ENCODE data around the gene B2M.

Gene B2M

DNA sequence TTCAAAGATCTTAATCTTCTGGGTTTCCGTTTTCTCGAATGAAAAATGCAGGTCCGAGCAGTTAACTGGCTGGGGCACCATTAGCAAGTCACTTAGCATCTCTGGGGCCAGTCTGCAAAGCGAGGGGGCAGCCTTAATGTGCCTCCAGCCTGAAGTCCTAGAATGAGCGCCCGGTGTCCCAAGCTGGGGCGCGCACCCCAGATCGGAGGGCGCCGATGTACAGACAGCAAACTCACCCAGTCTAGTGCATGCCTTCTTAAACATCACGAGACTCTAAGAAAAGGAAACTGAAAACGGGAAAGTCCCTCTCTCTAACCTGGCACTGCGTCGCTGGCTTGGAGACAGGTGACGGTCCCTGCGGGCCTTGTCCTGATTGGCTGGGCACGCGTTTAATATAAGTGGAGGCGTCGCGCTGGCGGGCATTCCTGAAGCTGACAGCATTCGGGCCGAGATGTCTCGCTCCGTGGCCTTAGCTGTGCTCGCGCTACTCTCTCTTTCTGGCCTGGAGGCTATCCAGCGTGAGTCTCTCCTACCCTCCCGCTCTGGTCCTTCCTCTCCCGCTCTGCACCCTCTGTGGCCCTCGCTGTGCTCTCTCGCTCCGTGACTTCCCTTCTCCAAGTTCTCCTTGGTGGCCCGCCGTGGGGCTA is at the start of gene B2M, which contains the start of gene PATL2:
B2M (plus strand) TSS at position 422 of the 647 bp plus-strand sequence; CDS start at position 452, 30 bp downstream.
PATL2 (minus strand) TSS at position 228 of the 647 bp plus-strand sequence. CDS start 34,833 bp downstream, outside the sequence.
- Histone ChIP-seq H3K4me2 (ENCODE audit: insufficient read depth, low read length) (peak within 1 kb of the TSS; percentile 76), H3K27ac (ENCODE audit: low read length) (peak within 1 kb of the TSS; percentile 98), H4K20me1 (ENCODE audit: insufficient read depth, low read length) (peaks cover 42% of the 10 kb centered on the region), H2AFZ (ENCODE audit: low read depth, low read length) (peak within 1 kb of the TSS; percentile 72), H3K9ac (ENCODE audit: low read depth, low read length) (peak within 1 kb of the TSS; percentile 94), H3K4me3 (ENCODE audit: low read depth in 1 of 2, low read length in 2 of 2) (peak within 1 kb of the TSS; percentile 78 to 90), H3K9me3 (ENCODE audit: insufficient read depth, low read length, severe bottlenecking) (no peaks in the 10 kb centered on the region), H3K4me1 (ENCODE audit: insufficient read depth, low read length) (peaks cover 49% of the 10 kb centered on the region), H3K36me3 (ENCODE audit: insufficient read depth, low read length) (peaks cover 37% of the 10 kb centered on the region), H3K27me3 (ENCODE audit: insufficient read depth, low read length, poor library complexity) (no peaks in the 10 kb centered on the region), H3K79me2 (ENCODE audit: insufficient read depth, low read length) (peaks cover 62% of the 10 kb centered on the region)
- TF ChIP-seq, protein P1, sequence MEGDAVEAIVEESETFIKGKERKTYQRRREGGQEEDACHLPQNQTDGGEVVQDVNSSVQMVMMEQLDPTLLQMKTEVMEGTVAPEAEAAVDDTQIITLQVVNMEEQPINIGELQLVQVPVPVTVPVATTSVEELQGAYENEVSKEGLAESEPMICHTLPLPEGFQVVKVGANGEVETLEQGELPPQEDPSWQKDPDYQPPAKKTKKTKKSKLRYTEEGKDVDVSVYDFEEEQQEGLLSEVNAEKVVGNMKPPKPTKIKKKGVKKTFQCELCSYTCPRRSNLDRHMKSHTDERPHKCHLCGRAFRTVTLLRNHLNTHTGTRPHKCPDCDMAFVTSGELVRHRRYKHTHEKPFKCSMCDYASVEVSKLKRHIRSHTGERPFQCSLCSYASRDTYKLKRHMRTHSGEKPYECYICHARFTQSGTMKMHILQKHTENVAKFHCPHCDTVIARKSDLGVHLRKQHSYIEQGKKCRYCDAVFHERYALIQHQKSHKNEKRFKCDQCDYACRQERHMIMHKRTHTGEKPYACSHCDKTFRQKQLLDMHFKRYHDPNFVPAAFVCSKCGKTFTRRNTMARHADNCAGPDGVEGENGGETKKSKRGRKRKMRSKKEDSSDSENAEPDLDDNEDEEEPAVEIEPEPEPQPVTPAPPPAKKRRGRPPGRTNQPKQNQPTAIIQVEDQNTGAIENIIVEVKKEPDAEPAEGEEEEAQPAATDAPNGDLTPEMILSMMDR (IDR thresholded peaks at IDR 0.05; ENCODE audit: borderline replicate concordance, extremely low read depth, low read length, poor library complexity, severe bottlenecking) = no peak
- no peak for TF ChIP-seq EZH2 (IDR thresholded peaks at IDR 0.05; ENCODE audit: borderline replicate concordance, low read depth, low read length, severe bottlenecking)
- ATAC-seq (ENCODE audit: insufficient read depth, low read depth) (peak; percentile 89), DNase-seq (peak; percentile 95)

DNA sequence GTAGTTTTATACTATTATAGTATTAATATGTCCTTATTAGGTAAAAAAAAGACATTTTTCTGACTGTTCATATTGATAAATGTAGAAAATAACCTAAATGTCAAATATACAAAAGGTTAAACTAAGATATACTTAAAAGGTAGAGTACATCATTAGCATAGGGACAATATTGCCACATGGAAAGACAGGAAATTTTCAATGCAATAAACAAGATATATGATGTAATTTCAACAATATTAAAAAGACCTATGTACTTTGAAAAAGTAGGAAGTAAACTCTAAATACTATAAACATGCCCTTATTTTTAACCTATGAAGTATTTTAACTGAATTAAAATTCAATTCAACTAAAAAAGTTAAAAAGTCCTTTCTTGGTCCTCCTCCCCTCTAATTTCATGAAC is 49.7 kb upstream of the B2M start:
- Histone ChIP-seq H3K27ac (ENCODE audit: low read length) (no peak overlapping the region), H3K4me3 (ENCODE audit: low read depth in 1 of 2, low read length in 2 of 2) (no peak overlapping the region), H4K20me1 (ENCODE audit: insufficient read depth, low read length) (no peaks in the 10 kb centered on the region), H3K27me3 (ENCODE audit: insufficient read depth, low read length, poor library complexity) (no peaks in the 10 kb centered on the region), H3K9me3 (ENCODE audit: insufficient read depth, low read length, severe bottlenecking) (no peaks in the 10 kb centered on the region), H3K79me2 (ENCODE audit: insufficient read depth, low read length) (peaks cover 35% of the 10 kb centered on the region), H3K4me2 (ENCODE audit: insufficient read depth, low read length) (peak overlapping the region; percentile 73), H3K4me1 (ENCODE audit: insufficient read depth, low read length) (peaks cover 38% of the 10 kb centered on the region), H3K9ac (ENCODE audit: low read depth, low read length) (no peak overlapping the region), H2AFZ (ENCODE audit: low read depth, low read length) (no peak overlapping the region), H3K36me3 (ENCODE audit: insufficient read depth, low read length) (peaks cover 26% of the 10 kb centered on the region)
- no peak for TF ChIP-seq EZH2 (IDR thresholded peaks at IDR 0.05; ENCODE audit: borderline replicate concordance, low read depth, low read length, severe bottlenecking)
- TF ChIP-seq, protein P1 (IDR thresholded peaks at IDR 0.05; ENCODE audit: borderline replicate concordance, extremely low read depth, low read length, poor library complexity, severe bottlenecking) = no peak
- ATAC-seq (ENCODE audit: insufficient read depth, low read depth) (no peak), DNase-seq (no peak)

DNA sequence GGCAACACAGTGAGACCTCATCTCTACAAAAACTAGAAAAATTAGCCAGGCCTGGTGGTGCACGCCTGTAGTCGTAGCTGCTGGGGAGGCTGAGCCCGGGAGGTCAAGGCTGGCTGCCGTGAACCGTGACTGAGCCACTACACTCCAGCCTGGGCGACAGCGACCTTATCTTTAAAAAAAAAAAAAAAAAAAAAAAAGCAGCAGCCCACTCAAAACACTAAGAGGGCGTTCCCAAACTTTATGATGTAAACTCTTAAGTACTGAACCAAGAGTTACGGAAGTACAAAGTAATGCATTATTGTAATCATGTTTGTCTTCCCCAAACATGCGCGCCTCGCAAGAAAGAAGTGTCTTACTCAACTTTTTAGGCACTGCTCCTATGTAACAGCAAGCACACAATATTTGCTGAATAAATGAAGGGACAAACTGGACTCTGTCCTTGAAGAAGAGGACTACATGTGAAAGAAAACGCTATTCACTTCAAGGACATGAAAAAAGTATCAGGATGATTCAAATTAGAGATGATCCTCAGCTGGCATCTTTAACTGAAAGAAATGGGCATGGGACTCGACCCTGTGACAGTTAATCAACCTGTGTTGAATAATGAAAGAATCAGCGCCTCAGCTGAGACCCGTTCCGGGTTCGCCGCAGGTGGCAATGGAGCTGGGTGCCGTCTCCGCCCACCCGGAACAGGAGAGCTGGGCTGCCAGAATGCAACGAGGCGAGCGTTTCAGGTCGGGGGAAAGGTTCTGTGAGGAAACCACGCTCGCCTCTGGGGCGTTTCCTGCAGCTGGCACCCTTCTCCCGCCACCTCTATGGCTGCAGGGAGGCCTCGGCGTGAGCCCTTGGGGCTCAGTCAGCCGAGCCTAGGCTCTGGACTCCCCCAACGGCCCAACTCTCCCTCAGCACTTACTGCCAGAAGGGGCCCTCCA is 48.6 kb upstream of the B2M start:
- Histone ChIP-seq H3K9me3 (ENCODE audit: insufficient read depth, low read length, severe bottlenecking) (no peaks in the 10 kb centered on the region), H3K9ac (ENCODE audit: low read depth, low read length) (peak overlapping the region; percentile 98), H3K79me2 (ENCODE audit: insufficient read depth, low read length) (peaks cover 35% of the 10 kb centered on the region), H3K36me3 (ENCODE audit: insufficient read depth, low read length) (peaks cover 18% of the 10 kb centered on the region), H3K27ac (ENCODE audit: low read length) (peak overlapping the region; percentile 99), H3K4me2 (ENCODE audit: insufficient read depth, low read length) (peak overlapping the region; percentile 73), H3K4me3 (ENCODE audit: low read depth in 1 of 2, low read length in 2 of 2) (peak overlapping the region; percentile 34 to 85; a peak in 3 of 4 replicates), H3K4me1 (ENCODE audit: insufficient read depth, low read length) (peaks cover 38% of the 10 kb centered on the region), H4K20me1 (ENCODE audit: insufficient read depth, low read length) (no peaks in the 10 kb centered on the region), H3K27me3 (ENCODE audit: insufficient read depth, low read length, poor library complexity) (no peaks in the 10 kb centered on the region), H2AFZ (ENCODE audit: low read depth, low read length) (peak overlapping the region; percentile 96)
- TF ChIP-seq EZH2 (IDR thresholded peaks at IDR 0.05; ENCODE audit: borderline replicate concordance, low read depth, low read length, severe bottlenecking) = no peak
- TF ChIP-seq, protein P1 (IDR thresholded peaks at IDR 0.05; ENCODE audit: borderline replicate concordance, extremely low read depth, low read length, poor library complexity, severe bottlenecking) = no peak
- peak; percentile 69 for ATAC-seq (ENCODE audit: insufficient read depth, low read depth)
- peak; percentile 83 for DNase-seq

All from DND-41 (cell line).